H1 (cell line): ENCODE measurements around the gene RFC1. TPM values are rescaled to one million over a fixed set of nuclear protein-coding genes. Genes with fewer than 3 reads are reported as not detected.
"Not testable (repeated sequence)": the region's sequence is repeated elsewhere in the genome, so short reads cannot be mapped to it uniquely, and the experiment has no call there.

Source experiments
- CTCF ChIA-PET: fragments of 300-600 bp; sonication (Branson Sonifier 250); formaldehyde crosslinking; loops from one replicate; lab custom pipeline; 2021; ENCODE audit not compliant: partially characterized antibody; lab: Charles Lee
- POLR2A ChIA-PET: fragments of 300-600 bp; sonication (Branson Sonifier 250); formaldehyde crosslinking; loops from one replicate; lab custom pipeline; 2021; ENCODE audit warnings: inconsistent platforms; ENCODE audit not compliant: partially characterized antibody; lab: Charles Lee
- DNase-seq, 2 experiments: peaks; one replicate each; pipeline versions ENCODE4 v3.0.0 to v3.0.0-alpha.2; 2010 to 2022; ENCODE audit warnings: low spot score in 2 of 2, low read depth in 1 of 2, mixed read lengths in 1 of 2
- FAIRE-seq: peaks from 2 replicates; lab custom pipeline; 2011; peaks lifted over from hg19 to GRCh38; lab: Jason Lieb, UNC
- H2AFZ ChIP-seq: 2 replicates; pipeline ENCODE4 v1.8.1; 2012; ENCODE audit warnings: low read length, inconsistent platforms
- H2AK5ac ChIP-seq: 2 replicates; pipeline ENCODE4 v1.6.1; 2013; ENCODE audit warnings: low read depth, low read length
- H2BK120ac ChIP-seq: replicated peaks from 2 replicates; pipeline ENCODE3; 2013; ENCODE audit warnings: low read depth, low read length, inconsistent platforms
- H2BK12ac ChIP-seq: 2 replicates; pipeline ENCODE4 v1.6.1; 2013; ENCODE audit warnings: low read depth, low read length
- H2BK15ac ChIP-seq: 2 replicates; pipeline ENCODE4 v1.6.1; 2013; ENCODE audit warnings: low read length
- H2BK20ac ChIP-seq: 2 replicates; pipeline ENCODE4 v1.6.1; 2013; ENCODE audit warnings: low read length
- H2BK5ac ChIP-seq: 2 replicates; pipeline ENCODE4 v1.6.1; 2013; ENCODE audit warnings: low read depth, low read length
- H3K14ac ChIP-seq: 2 replicates; pipeline ENCODE4 v1.6.1; 2013; ENCODE audit warnings: inconsistent platforms; ENCODE audit not compliant: insufficient read length
- H3K18ac ChIP-seq: 2 replicates; pipeline ENCODE4 v1.6.1; 2013; ENCODE audit warnings: low read length; ENCODE audit errors: extremely low read depth
- H3K23ac ChIP-seq: 2 replicates; pipeline ENCODE4 v1.6.1; 2013; ENCODE audit warnings: inconsistent platforms; ENCODE audit not compliant: insufficient read length
- H3K23me2 ChIP-seq: 2 replicates; pipeline ENCODE4 v1.6.1; 2013; ENCODE audit warnings: low read depth, low read length
- H3K27ac ChIP-seq: 2 replicates; pipeline ENCODE4 v1.6.1; 2011; ENCODE audit warnings: low read depth, low read length, inconsistent platforms
- H3K27me3 ChIP-seq, 4 experiments: replicated peaks in 1 of 4; 1 replicate in 1 of 4; 2 replicates in 3 of 4; pipeline versions ENCODE4 v1.6.1 to v1.8.1; 2011 to 2013; ENCODE audit warnings: low read length in 3 of 4, mild to moderate bottlenecking in 3 of 4, inconsistent platforms in 2 of 4, mixed read lengths in 2 of 4, moderate library complexity in 1 of 4; ENCODE audit not compliant: control insufficient read depth in 3 of 4, insufficient read depth in 3 of 4; ENCODE audit errors: extremely low read depth in 1 of 4
- H3K36me3 ChIP-seq, 4 experiments: 2 replicates each; pipeline versions ENCODE4 v1.6.1 to v1.8.1; 2011 to 2013; ENCODE audit warnings: mild to moderate bottlenecking in 4 of 4, low read length in 3 of 4, moderate library complexity in 2 of 4, control low read depth in 1 of 4, inconsistent platforms in 1 of 4; ENCODE audit not compliant: insufficient read depth in 4 of 4, control insufficient read depth in 2 of 4
- H3K4ac ChIP-seq: replicated peaks from 2 replicates; pipeline ENCODE3; 2013; ENCODE audit warnings: low read length, low read depth, mixed read lengths, inconsistent platforms; ENCODE audit not compliant: insufficient read length
- H3K4me1 ChIP-seq, 4 experiments: replicated peaks in 1 of 4; 1 replicate in 1 of 4; 2 replicates in 3 of 4; pipeline versions ENCODE4 v1.6.1 to v1.8.1; 2011 to 2013; ENCODE audit warnings: low read length in 3 of 4, inconsistent platforms in 2 of 4, mixed read lengths in 1 of 4; ENCODE audit not compliant: insufficient read depth in 4 of 4, control insufficient read depth in 3 of 4
- H3K4me2 ChIP-seq, 2 experiments: 2 replicates each; pipeline versions ENCODE4 v1.6.1 to v1.8.1; 2011 to 2013; ENCODE audit warnings: low read depth in 2 of 2, low read length in 2 of 2, control low read depth in 1 of 2, inconsistent platforms in 1 of 2, mild to moderate bottlenecking in 1 of 2; ENCODE audit not compliant: insufficient read depth in 1 of 2
- H3K4me3 ChIP-seq, 4 experiments: fragments of 200-600, 300-600 bp in 1 of 4; sonication (generic), shearing (Covaris generic), sonication (Bioruptor Twin) in 1 of 4; 2 replicates each; pipeline versions ENCODE4 v1.5.1 to v1.8.1; 2011 to 2016; ENCODE audit warnings: low read length in 4 of 4, low read depth in 3 of 4, control low read depth in 2 of 4, inconsistent platforms in 2 of 4, mild to moderate bottlenecking in 2 of 4, mixed read lengths in 1 of 4, moderate library complexity in 1 of 4; ENCODE audit not compliant: insufficient read depth in 2 of 4; ENCODE audit errors: extremely low read depth in 1 of 4
- H3K56ac ChIP-seq: replicated peaks from 2 replicates; pipeline ENCODE3; 2013; ENCODE audit warnings: low read depth, mild to moderate bottlenecking, mixed read lengths, low read length, inconsistent platforms; ENCODE audit not compliant: insufficient read length
- H3K79me1 ChIP-seq: 2 replicates; pipeline ENCODE4 v1.6.1; 2013; ENCODE audit warnings: low read depth, low read length, control low read depth
- H3K79me2 ChIP-seq, 2 experiments: 2 replicates each; pipeline versions ENCODE4 v1.6.1 to v1.8.1; 2012 to 2013; ENCODE audit warnings: low read length in 2 of 2, mild to moderate bottlenecking in 2 of 2, inconsistent platforms in 1 of 2; ENCODE audit not compliant: insufficient read depth in 2 of 2, control insufficient read depth in 1 of 2
- H3K9ac ChIP-seq, 4 experiments: replicated peaks in 1 of 4; 1 replicate in 1 of 4; 2 replicates in 3 of 4; pipeline versions ENCODE4 v1.6.1 to v1.8.1; 2011 to 2013; ENCODE audit warnings: low read depth in 3 of 4, low read length in 3 of 4, control low read depth in 2 of 4, mild to moderate bottlenecking in 2 of 4, moderate library complexity in 2 of 4, inconsistent platforms in 1 of 4; ENCODE audit errors: extremely low read depth in 1 of 4
- H3K9me3 ChIP-seq, 2 experiments: 2 replicates each; pipeline versions ENCODE4 v1.6.1 to v1.8.1; 2012 to 2013; ENCODE audit warnings: mild to moderate bottlenecking in 2 of 2, moderate library complexity in 2 of 2, control low read depth in 1 of 2, inconsistent platforms in 1 of 2, low read depth in 1 of 2, low read length in 1 of 2, mixed read lengths in 1 of 2; ENCODE audit not compliant: insufficient read depth in 2 of 2
- H4K20me1 ChIP-seq, 2 experiments: replicated peaks in 1 of 2; 2 replicates each; pipeline versions ENCODE3 to v1.8.1; 2011 to 2013; ENCODE audit warnings: inconsistent platforms in 2 of 2, low read length in 2 of 2, mild to moderate bottlenecking in 1 of 2; ENCODE audit not compliant: insufficient read depth in 2 of 2, control insufficient read depth in 1 of 2
- H4K5ac ChIP-seq: 2 replicates; pipeline ENCODE4 v1.6.1; 2013; ENCODE audit warnings: low read length, low read depth, mixed read lengths, inconsistent platforms; ENCODE audit not compliant: insufficient read length
- H4K8ac ChIP-seq: 2 replicates; pipeline ENCODE4 v1.8.0; 2013; ENCODE audit warnings: mild to moderate bottlenecking, moderate library complexity, low read length, inconsistent platforms; ENCODE audit not compliant: insufficient read depth; ENCODE audit errors: extremely low read depth
- H4K91ac ChIP-seq: replicated peaks from 2 replicates; pipeline ENCODE3; 2013; ENCODE audit warnings: low read length, mixed read lengths, inconsistent platforms; ENCODE audit not compliant: insufficient read length
- CTBP2 ChIP-seq: IDR thresholded peaks from 2 replicates; pipeline ENCODE4 v1.7.0; 2011; ENCODE audit warnings: borderline replicate concordance, mild to moderate bottlenecking, moderate library complexity, mixed read lengths, low read length; ENCODE audit not compliant: insufficient read depth, insufficient read length
- SIN3A ChIP-seq, 2 experiments: IDR thresholded peaks in 1 of 2; conservative IDR thresholded peaks in 1 of 2; 2 replicates each; pipeline ENCODE4 v1.6.1; 2011 to 2012; ENCODE audit warnings: low read length in 2 of 2, improper control_type of control experiment in 1 of 2, low read depth in 1 of 2, mild to moderate bottlenecking in 1 of 2
- SRF ChIP-seq: IDR thresholded peaks from 2 replicates; pipeline ENCODE4 v1.6.1; 2011; ENCODE audit warnings: mild to moderate bottlenecking, low read depth, low read length, moderate library complexity
- WGBS, 2 experiments: shearing (Covaris generic) in 1 of 2; methylation state at CpG; one replicate each; pipeline versions ENCODE4 v1.1.6 to v1.1.7; 2013 to 2015; ENCODE audit warnings: low lambda C conversion rate in 2 of 2, mixed read lengths in 2 of 2, inconsistent platforms in 1 of 2, low coverage in 1 of 2, missing lambda C conversion rate in 1 of 2; ENCODE audit not compliant: insufficient replicate concordance in 2 of 2, insufficient coverage in 1 of 2, insufficient read length in 1 of 2; ENCODE audit errors: extremely low coverage in 1 of 2, missing lambda C conversion rate in 1 of 2; 5-methylcytosine and 5-hydroxymethylcytosine counted together
- polyA plus RNA-seq, 7 experiments: library from polyadenylated mRNA; depleted of rRNA in 3 of 7; stranded (reverse) in 5 of 7; unstranded in 2 of 7; fragments of >200 nt in 5 of 7; fragments of 200-250 nt in 2 of 7; gene quantifications; 1 replicate in 5 of 7; 2 replicates in 1 of 7; 4 replicates in 1 of 7; pipeline versions ENCODE4 v1.2.1 to v1.2.3, GENCODE V29; 2011 to 2013; ENCODE audit warnings: missing spikeins in 2 of 7, mixed read lengths in 2 of 7
- total RNA-seq: library from RNA; stranded (reverse); fragmentation: NEBNext Ultra II Directional; extraction: Animal tissue kit (Norgen Biotek cat#: 25700); gene quantifications from 2 replicates; pipeline ENCODE4 v1.2.1, GENCODE V29; 2021

RFC1 gene
- total and polyA plus RNA-seq, 2 of the 8 experiments (the other 6 are each of a cell fraction or from before 2014, with no cell fraction given), result 16.0 to 83.8 TPM

DNA sequence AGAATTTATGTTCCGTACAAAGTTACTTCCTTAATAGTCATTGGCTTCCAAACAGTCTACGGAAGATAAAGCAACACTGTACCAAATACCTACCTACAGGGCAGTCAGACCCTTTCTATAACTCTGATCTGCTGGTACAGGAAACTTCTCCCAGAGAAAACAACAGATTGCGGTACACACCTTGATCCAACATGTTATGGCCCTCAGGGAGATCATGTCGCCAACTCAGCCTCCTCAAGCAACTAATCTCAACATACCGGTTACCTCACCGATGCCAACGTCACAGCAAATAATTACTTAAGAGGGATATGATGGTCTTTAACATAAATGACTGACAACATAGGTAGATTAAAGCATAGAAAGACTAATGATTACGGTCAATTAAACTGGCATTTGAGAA lies 70.4 kb downstream of the RFC1 start (continued):
- no peak for TF ChIP-seq SRF
- TF ChIP-seq SIN3A (conservative IDR thresholded peaks at IDR 0.05 in 1 of 2, IDR thresholded peaks at IDR 0.05 in 1 of 2; ENCODE audit: low read depth in 1 of 2, low read length in 2 of 2), result no peak
- TF ChIP-seq CTBP2, result no peak
- TF ChIP-seq, all 59 proteins: peak for 0

DNA sequence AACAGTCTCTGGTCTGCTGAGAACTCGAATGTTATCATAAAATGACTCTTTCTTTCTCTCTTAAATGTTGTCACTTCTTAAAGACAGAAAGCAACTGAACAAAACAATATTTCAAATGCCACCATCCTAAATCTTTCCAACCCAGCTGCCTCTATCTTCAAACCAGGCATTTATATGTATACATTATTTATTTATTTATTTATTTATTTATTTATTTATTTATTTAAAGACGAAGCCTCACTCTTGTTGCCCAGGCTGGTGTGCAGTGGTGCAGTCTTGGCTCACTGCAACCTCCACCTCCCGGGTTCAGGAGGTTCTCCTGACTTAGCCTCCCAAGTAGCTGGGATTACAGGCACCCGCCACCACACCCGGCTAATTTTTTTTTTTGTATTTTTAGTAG lies 73.7 kb downstream of the RFC1 start:
- H2BK120ac ChIP-seq, H3K4me3 ChIP-seq, H2BK12ac ChIP-seq, DNase-seq, H3K14ac ChIP-seq, H3K56ac ChIP-seq, H3K23ac ChIP-seq, H3K23me2 ChIP-seq, H3K4me2 ChIP-seq, H2BK5ac ChIP-seq, H3K9me3 ChIP-seq, H3K79me2 ChIP-seq, H4K91ac ChIP-seq, H4K5ac ChIP-seq, H4K20me1 ChIP-seq, H3K9ac ChIP-seq, H3K4ac ChIP-seq, POLR2A ChIA-PET, H2BK20ac ChIP-seq, H3K18ac ChIP-seq, FAIRE-seq, H4K8ac ChIP-seq, H3K4me1 ChIP-seq, H3K27me3 ChIP-seq, H3K27ac ChIP-seq, H3K79me1 ChIP-seq, H2AK5ac ChIP-seq, H2BK15ac ChIP-seq, H2AFZ ChIP-seq: not testable (repeated sequence)
- H3K36me3 ChIP-seq, result peaks cover 13 to 69% (median 25%) of the 10 kb centered on the region in 4 experiments
- CTCF ChIA-PET, result interaction anchor here (0.6 to 0.7 kb wide), 2 partner anchors 312 to 1918 kb away, joined by 3 read pairs; no protein-coding TSS in a partner anchor
- WGBS, 2 experiments, result 94% methylated on average over 5 of the region's 5 CpGs; no CpG with 5 or more reads in 1 of the 2 experiments
